Measurements from ENCODE around the gene SLC44A3.

DNA sequence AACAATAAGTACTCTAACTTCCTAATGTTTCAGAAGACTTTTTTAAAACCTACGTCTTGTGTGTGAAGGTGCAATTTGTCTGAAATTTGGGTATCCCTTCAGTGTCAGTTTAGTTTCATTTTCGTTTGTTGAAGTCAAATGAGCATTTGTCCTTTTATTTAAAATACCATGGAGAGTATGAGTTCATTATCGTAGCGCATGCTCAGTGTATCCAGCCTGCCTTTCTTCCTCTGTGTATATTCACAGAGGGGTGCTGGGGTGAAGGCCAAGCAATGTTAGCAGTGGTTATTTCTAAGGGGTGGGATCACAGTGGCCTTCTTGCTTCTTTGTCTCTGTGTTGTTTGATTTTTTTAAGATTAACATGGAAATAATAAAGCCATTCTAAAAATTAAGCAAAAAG is 63.5 kb downstream of the SLC44A3 start:
- TF ChIP-seq, protein P1, sequence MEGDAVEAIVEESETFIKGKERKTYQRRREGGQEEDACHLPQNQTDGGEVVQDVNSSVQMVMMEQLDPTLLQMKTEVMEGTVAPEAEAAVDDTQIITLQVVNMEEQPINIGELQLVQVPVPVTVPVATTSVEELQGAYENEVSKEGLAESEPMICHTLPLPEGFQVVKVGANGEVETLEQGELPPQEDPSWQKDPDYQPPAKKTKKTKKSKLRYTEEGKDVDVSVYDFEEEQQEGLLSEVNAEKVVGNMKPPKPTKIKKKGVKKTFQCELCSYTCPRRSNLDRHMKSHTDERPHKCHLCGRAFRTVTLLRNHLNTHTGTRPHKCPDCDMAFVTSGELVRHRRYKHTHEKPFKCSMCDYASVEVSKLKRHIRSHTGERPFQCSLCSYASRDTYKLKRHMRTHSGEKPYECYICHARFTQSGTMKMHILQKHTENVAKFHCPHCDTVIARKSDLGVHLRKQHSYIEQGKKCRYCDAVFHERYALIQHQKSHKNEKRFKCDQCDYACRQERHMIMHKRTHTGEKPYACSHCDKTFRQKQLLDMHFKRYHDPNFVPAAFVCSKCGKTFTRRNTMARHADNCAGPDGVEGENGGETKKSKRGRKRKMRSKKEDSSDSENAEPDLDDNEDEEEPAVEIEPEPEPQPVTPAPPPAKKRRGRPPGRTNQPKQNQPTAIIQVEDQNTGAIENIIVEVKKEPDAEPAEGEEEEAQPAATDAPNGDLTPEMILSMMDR (IDR thresholded peaks at IDR 0.05) = no peak
- no peak for TF ChIP-seq POLR2A (IDR thresholded peaks at IDR 0.05; ENCODE audit: low read depth)
- no peak for TF ChIP-seq EP300 (IDR thresholded peaks at IDR 0.05)
- TF ChIP-seq POLR2AphosphoS5 (IDR thresholded peaks at IDR 0.05) = no peak
